HEK293 (cell line): Measurements from ENCODE around the gene PLEKHD1.

Source experiments
- CTCF ChIA-PET: fragments of 350-600 bp; formaldehyde crosslinking; extraction: SDS; loops from one replicate; lab custom pipeline; 2021; ENCODE audit warnings: antibody characterized with exemption; lab: Yijun Ruan, JAX
- POLR2A ChIA-PET: fragments of 300-600 bp; formaldehyde crosslinking; extraction: SDS; loops from one replicate; lab custom pipeline; 2020; ENCODE audit warnings: antibody characterized with exemption, inconsistent platforms; lab: Yijun Ruan, JAX
- H3K27ac ChIP-seq: fragments of 200-500 bp; sonication (Bioruptor generic); 2 replicates; pipeline ENCODE4 v1.5.1; 2014; ENCODE audit warnings: low read depth, low read length, control low read depth, inconsistent platforms; ENCODE audit errors: extremely low read depth
- H3K36me3 ChIP-seq, 2 experiments: fragments of 200-500 bp in 1 of 2; sonication (Bioruptor generic) in 1 of 2; 1 replicate in 1 of 2; 2 replicates in 1 of 2; pipeline ENCODE4 v1.5.1; 2014 to 2017; ENCODE audit warnings: inconsistent platforms in 2 of 2, low read length in 2 of 2; ENCODE audit not compliant: control insufficient read depth in 2 of 2, insufficient read depth in 1 of 2
- H3K4me1 ChIP-seq: fragments of 200-500 bp; sonication (Bioruptor generic); 2 replicates; pipeline ENCODE4 v1.5.1; 2014; ENCODE audit warnings: mild to moderate bottlenecking, low read length, inconsistent platforms; ENCODE audit not compliant: control insufficient read depth, insufficient read depth
- H3K4me3 ChIP-seq: 2 replicates; pipeline ENCODE4 v1.5.1; 2011; ENCODE audit warnings: low read depth, mild to moderate bottlenecking, control low read depth, low read length, moderate library complexity
- H3K9me3 ChIP-seq: fragments of 200-500 bp; sonication (Bioruptor generic); 2 replicates; pipeline ENCODE4 v1.5.1; 2014; ENCODE audit warnings: low read depth, low read length, inconsistent platforms; ENCODE audit not compliant: control insufficient read depth, insufficient read depth
- BCL11A ChIP-seq: fragments of 450-650 bp; formaldehyde crosslinking; IDR thresholded peaks from 2 replicates; pipeline ENCODE4 v1.5.1; 2016; ENCODE audit warnings: low read depth, missing biosample characterization, missing genetic modification characterization
- MEIS1 ChIP-seq: sonication (generic); formaldehyde crosslinking; IDR thresholded peaks from 2 replicates; pipeline ENCODE4 v1.8.1; 2022; ENCODE audit warnings: missing genetic modification reagents, mild to moderate bottlenecking, borderline replicate concordance
- MZF1 ChIP-seq: fragments of 450-650 bp; formaldehyde crosslinking; IDR thresholded peaks from 2 replicates; pipeline ENCODE4 v1.5.1; 2017; ENCODE audit warnings: missing biosample characterization, missing genetic modification characterization, borderline replicate concordance
- REPIN1 ChIP-seq: fragments of 450-650 bp; formaldehyde crosslinking; IDR thresholded peaks from 2 replicates; pipeline ENCODE4 v1.5.1; 2017; ENCODE audit warnings: missing biosample characterization, missing genetic modification characterization, low read depth
- SP2 ChIP-seq: fragments of 450-650 bp; formaldehyde crosslinking; IDR thresholded peaks from 2 replicates; pipeline ENCODE4 v1.5.1; 2016; ENCODE audit warnings: missing biosample characterization, missing genetic modification characterization
- SP7 ChIP-seq: fragments of 450-650 bp; formaldehyde crosslinking; IDR thresholded peaks from 2 replicates; pipeline ENCODE4 v1.5.1; 2016; ENCODE audit warnings: missing biosample characterization, missing genetic modification characterization
- YY2 ChIP-seq: fragments of 450-650 bp; formaldehyde crosslinking; IDR thresholded peaks from 2 replicates; pipeline ENCODE4 v1.5.1; 2016; ENCODE audit warnings: missing biosample characterization, missing genetic modification characterization
- ZBTB11 ChIP-seq: fragments of 450-650 bp; formaldehyde crosslinking; conservative IDR thresholded peaks from 2 replicates; pipeline ENCODE4 v1.5.1; 2016; ENCODE audit warnings: low read depth, missing biosample characterization, missing genetic modification characterization
- ZBTB8A ChIP-seq: fragments of 450-650 bp; formaldehyde crosslinking; IDR thresholded peaks from 2 replicates; pipeline ENCODE4 v1.5.1; 2016; ENCODE audit warnings: missing biosample characterization, missing genetic modification characterization
- ZNF169 ChIP-seq: fragments of 450-650 bp; formaldehyde crosslinking; IDR thresholded peaks from 2 replicates; pipeline ENCODE4 v1.5.1; 2016; ENCODE audit warnings: missing biosample characterization, missing genetic modification characterization
- ZNF341 ChIP-seq: fragments of 450-650 bp; formaldehyde crosslinking; IDR thresholded peaks from 2 replicates; pipeline ENCODE4; 2016; ENCODE audit warnings: low read depth, missing biosample characterization, missing genetic modification characterization
- ZNF37A ChIP-seq: fragments of 450-650 bp; IDR thresholded peaks from 2 replicates; pipeline ENCODE4 v1.5.1; 2018; ENCODE audit warnings: missing biosample characterization, missing genetic modification characterization
- ZNF76 ChIP-seq: fragments of 450-650 bp; formaldehyde crosslinking; IDR thresholded peaks from 2 replicates; pipeline ENCODE4; 2016; ENCODE audit warnings: low read depth, missing biosample characterization, missing genetic modification characterization, borderline replicate concordance
- TF ChIP-seq, protein P1 (sequence below): fragments of 450-650 bp; formaldehyde crosslinking; optimal IDR thresholded peaks from 2 replicates; pipeline ENCODE3; 2016; ENCODE audit warnings: missing biosample characterization, mild to moderate bottlenecking, missing genetic modification characterization
- TF ChIP-seq, protein P2 (sequence below): fragments of 450-650 bp; formaldehyde crosslinking; IDR thresholded peaks from 2 replicates; pipeline ENCODE4 v1.5.1; 2016; ENCODE audit warnings: missing biosample characterization, missing genetic modification characterization
- TF ChIP-seq, protein P3 (sequence below): fragments of 450-650 bp; formaldehyde crosslinking; IDR thresholded peaks from 2 replicates; pipeline ENCODE4 v1.5.1; 2016; ENCODE audit warnings: missing biosample characterization, missing genetic modification characterization

The PLEKHD1 gene

GRCh38 chr14:69484444-69485314 is at the start of gene PLEKHD1:
TSS of gene PLEKHD1 (plus strand) at chr14:69484728. CDS start at chr14:69484966, 238 bp downstream.
- H3K36me3 ChIP-seq, result no peaks in the 10 kb centered on the region
- no peaks in the 10 kb centered on the region for H3K9me3 ChIP-seq
- no peaks in the 10 kb centered on the region; the same call in 1 of the 2 replicates for H3K4me1 ChIP-seq
- TF ChIP-seq ZBTB8A (tag by site-specific recombination) (0 out of 2 replicates have a peak, but pooled peaks have one; percentile 18), BCL11A (tag by site-specific recombination) (no peak), ZNF341 (peak; percentile 82), ZNF76 (tag by site-specific recombination) (no peak), ZNF37A (tag by site-specific recombination) (no peak), SP2 (tag by site-specific recombination) (peak; percentile 25)
- TF ChIP-seq, protein P1, sequence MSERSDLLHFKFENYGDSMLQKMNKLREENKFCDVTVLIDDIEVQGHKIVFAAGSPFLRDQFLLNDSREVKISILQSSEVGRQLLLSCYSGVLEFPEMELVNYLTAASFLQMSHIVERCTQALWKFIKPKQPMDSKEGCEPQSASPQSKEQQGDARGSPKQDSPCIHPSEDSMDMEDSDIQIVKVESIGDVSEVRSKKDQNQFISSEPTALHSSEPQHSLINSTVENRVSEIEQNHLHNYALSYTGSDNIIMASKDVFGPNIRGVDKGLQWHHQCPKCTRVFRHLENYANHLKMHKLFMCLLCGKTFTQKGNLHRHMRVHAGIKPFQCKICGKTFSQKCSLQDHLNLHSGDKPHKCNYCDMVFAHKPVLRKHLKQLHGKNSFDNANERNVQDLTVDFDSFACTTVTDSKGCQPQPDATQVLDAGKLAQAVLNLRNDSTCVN (tag by site-specific recombination), result peak; percentile 23
- no peak within 1 kb of the TSS for H3K27ac ChIP-seq
- H3K4me3 ChIP-seq, result peak within 1 kb of the TSS; percentile 35
- ChIA-PET CTCF (interaction anchor here (0.6 to 0.7 kb wide), 2 partner anchors 185 to 617 kb away, joined by 4 read pairs; no protein-coding TSS in a partner anchor), POLR2A (no interaction called here)

- ChIA-PET POLR2A (no interaction called here), CTCF (interaction anchor here (0.5 to 1.2 kb wide), 2 partner anchors 35 to 1277 kb away, joined by 3 to 4 read pairs; no protein-coding TSS in a partner anchor)
- no peak overlapping the region for H3K27ac ChIP-seq
- no peak overlapping the region for H3K4me3 ChIP-seq
- TF ChIP-seq MZF1 (tag by site-specific recombination), result no peak
- TF ChIP-seq SP7 (tag by site-specific recombination), result peak; percentile 78
- no peak for TF ChIP-seq MEIS1 (CRISPR knock-in tag)
- no peak for TF ChIP-seq ZBTB11 (tag by site-specific recombination)
- TF ChIP-seq, protein P2, sequence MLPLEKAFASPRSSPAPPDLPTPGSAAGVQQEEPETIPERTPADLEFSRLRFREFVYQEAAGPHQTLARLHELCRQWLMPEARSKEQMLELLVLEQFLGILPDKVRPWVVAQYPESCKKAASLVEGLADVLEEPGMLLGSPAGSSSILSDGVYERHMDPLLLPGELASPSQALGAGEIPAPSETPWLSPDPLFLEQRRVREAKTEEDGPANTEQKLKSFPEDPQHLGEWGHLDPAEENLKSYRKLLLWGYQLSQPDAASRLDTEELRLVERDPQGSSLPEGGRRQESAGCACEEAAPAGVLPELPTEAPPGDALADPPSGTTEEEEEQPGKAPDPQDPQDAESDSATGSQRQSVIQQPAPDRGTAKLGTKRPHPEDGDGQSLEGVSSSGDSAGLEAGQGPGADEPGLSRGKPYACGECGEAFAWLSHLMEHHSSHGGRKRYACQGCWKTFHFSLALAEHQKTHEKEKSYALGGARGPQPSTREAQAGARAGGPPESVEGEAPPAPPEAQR (tag by site-specific recombination), result no peak
- TF ChIP-seq REPIN1, result no peak
- TF ChIP-seq ZNF169 (tag by site-specific recombination), result no peak
- TF ChIP-seq, protein P3, sequence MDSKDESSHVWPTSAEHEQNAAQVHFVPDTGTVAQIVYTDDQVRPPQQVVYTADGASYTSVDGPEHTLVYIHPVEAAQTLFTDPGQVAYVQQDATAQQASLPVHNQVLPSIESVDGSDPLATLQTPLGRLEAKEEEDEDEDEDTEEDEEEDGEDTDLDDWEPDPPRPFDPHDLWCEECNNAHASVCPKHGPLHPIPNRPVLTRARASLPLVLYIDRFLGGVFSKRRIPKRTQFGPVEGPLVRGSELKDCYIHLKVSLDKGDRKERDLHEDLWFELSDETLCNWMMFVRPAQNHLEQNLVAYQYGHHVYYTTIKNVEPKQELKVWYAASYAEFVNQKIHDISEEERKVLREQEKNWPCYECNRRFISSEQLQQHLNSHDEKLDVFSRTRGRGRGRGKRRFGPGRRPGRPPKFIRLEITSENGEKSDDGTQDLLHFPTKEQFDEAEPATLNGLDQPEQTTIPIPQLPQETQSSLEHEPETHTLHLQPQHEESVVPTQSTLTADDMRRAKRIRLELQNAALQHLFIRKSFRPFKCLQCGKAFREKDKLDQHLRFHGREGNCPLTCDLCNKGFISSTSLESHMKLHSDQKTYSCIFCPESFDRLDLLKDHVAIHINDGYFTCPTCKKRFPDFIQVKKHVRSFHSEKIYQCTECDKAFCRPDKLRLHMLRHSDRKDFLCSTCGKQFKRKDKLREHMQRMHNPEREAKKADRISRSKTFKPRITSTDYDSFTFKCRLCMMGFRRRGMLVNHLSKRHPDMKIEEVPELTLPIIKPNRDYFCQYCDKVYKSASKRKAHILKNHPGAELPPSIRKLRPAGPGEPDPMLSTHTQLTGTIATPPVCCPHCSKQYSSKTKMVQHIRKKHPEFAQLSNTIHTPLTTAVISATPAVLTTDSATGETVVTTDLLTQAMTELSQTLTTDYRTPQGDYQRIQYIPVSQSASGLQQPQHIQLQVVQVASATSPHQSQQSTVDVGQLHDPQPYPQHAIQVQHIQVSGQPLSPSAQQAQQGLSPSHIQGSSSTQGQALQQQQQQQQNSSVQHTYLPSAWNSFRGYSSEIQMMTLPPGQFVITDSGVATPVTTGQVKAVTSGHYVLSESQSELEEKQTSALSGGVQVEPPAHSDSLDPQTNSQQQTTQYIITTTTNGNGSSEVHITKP (tag by site-specific recombination), result peak; percentile 46; the same call in 1 of the 2 replicates
- TF ChIP-seq YY2, result no peak
- no peaks in the 10 kb centered on the region for H3K9me3 ChIP-seq
- H3K4me1 ChIP-seq, result no peaks in the 10 kb centered on the region; the same call in 1 of the 2 replicates
- H3K36me3 ChIP-seq, result peaks cover 4 to 11% of the 10 kb centered on the region in 2 experiments
These were observed 44.8 kb upstream of the PLEKHD1 start for GRCh38 chr14:69439521-69440270.
